ENCODE measurements around the gene SF1. TPM values are rescaled to one million over a fixed set of nuclear protein-coding genes. Genes with fewer than 3 reads are reported as not detected.

Gene SF1
- total RNA-seq, 1 donor from 2014 or later = 415 TPM

- TF ChIP-seq, protein P1, sequence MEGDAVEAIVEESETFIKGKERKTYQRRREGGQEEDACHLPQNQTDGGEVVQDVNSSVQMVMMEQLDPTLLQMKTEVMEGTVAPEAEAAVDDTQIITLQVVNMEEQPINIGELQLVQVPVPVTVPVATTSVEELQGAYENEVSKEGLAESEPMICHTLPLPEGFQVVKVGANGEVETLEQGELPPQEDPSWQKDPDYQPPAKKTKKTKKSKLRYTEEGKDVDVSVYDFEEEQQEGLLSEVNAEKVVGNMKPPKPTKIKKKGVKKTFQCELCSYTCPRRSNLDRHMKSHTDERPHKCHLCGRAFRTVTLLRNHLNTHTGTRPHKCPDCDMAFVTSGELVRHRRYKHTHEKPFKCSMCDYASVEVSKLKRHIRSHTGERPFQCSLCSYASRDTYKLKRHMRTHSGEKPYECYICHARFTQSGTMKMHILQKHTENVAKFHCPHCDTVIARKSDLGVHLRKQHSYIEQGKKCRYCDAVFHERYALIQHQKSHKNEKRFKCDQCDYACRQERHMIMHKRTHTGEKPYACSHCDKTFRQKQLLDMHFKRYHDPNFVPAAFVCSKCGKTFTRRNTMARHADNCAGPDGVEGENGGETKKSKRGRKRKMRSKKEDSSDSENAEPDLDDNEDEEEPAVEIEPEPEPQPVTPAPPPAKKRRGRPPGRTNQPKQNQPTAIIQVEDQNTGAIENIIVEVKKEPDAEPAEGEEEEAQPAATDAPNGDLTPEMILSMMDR (IDR thresholded peaks at IDR 0.05; ENCODE audit: partially characterized antibody, unreplicated experiment) = no peak
- peaks cover 29% of the 10 kb centered on the region for H3K27me3 Mint-ChIP-seq (ENCODE audit: unreplicated experiment)
- H3K4me3 Mint-ChIP-seq (ENCODE audit: unreplicated experiment) = no peak overlapping the region
- H3K27ac Mint-ChIP-seq (ENCODE audit: unreplicated experiment) = no peak overlapping the region
- no peaks in the 10 kb centered on the region for H3K36me3 Mint-ChIP-seq (ENCODE audit: unreplicated experiment)
- H3K4me1 Mint-ChIP-seq (ENCODE audit: low read depth, unreplicated experiment) = peaks cover 4% of the 10 kb centered on the region
- no peak for DNase-seq
- peaks cover 5% of the 10 kb centered on the region for H3K9me3 Mint-ChIP-seq (ENCODE audit: unreplicated experiment)
Measured at GRCh38 chr11:64741375-64742086, 36.8 kb downstream of the SF1 start.

GRCh38 chr11:64739871-64740270 is 38.5 kb downstream of the SF1 start:
- Mint-ChIP-seq H3K27ac (ENCODE audit: unreplicated experiment) (no peak overlapping the region), H3K27me3 (ENCODE audit: unreplicated experiment) (peaks cover 27% of the 10 kb centered on the region), H3K4me3 (ENCODE audit: unreplicated experiment) (no peak overlapping the region), H3K36me3 (ENCODE audit: unreplicated experiment) (peaks cover 6% of the 10 kb centered on the region), H3K9me3 (ENCODE audit: unreplicated experiment) (peaks cover 5% of the 10 kb centered on the region), H3K4me1 (ENCODE audit: low read depth, unreplicated experiment) (peaks cover 4% of the 10 kb centered on the region)
- no peak for DNase-seq
- TF ChIP-seq, protein P1 (IDR thresholded peaks at IDR 0.05; ENCODE audit: partially characterized antibody, unreplicated experiment) = no peak

GRCh38 chr11:64736654-64737053 is 41.7 kb downstream of the SF1 start:
- Mint-ChIP-seq H3K9me3 (ENCODE audit: unreplicated experiment) (peaks cover 3% of the 10 kb centered on the region), H3K27me3 (ENCODE audit: unreplicated experiment) (peaks cover 20% of the 10 kb centered on the region), H3K27ac (ENCODE audit: unreplicated experiment) (no peak overlapping the region), H3K36me3 (ENCODE audit: unreplicated experiment) (peaks cover 6% of the 10 kb centered on the region), H3K4me1 (ENCODE audit: low read depth, unreplicated experiment) (no peaks in the 10 kb centered on the region), H3K4me3 (ENCODE audit: unreplicated experiment) (no peak overlapping the region)
- DNase-seq = no peak
- TF ChIP-seq, protein P1 (IDR thresholded peaks at IDR 0.05; ENCODE audit: partially characterized antibody, unreplicated experiment) = no peak

DNA sequence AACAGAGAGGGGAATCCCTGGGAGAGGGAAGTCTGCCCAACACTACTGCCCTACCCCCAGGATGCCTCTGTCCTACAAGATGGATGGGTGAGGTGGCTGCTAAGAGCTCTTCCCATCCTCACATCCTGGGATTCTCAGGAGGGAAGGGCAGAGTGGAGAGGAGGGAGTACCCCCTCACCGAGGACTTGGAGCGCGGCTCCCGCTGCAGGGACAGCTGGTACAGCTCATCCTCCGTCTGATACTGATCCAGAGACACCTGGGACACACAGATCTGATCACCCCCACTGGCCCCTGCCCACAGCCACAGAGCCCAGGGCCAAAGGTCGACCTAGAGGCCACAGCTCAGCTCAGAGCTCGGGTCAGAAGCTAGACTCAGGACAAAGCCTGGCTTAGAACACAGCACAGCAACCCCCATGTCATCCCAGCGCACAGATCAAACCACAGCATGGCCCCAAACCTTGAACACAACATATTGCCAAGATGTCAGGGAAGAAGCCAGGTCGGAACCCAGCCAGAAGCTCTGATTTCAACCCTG is 42.5 kb downstream of the SF1 start:
- peaks cover 3% of the 10 kb centered on the region for H3K9me3 Mint-ChIP-seq (ENCODE audit: unreplicated experiment)
- no peak for DNase-seq
- peaks cover 11% of the 10 kb centered on the region for H3K27me3 Mint-ChIP-seq (ENCODE audit: unreplicated experiment)
- H3K4me1 Mint-ChIP-seq (ENCODE audit: low read depth, unreplicated experiment) = no peaks in the 10 kb centered on the region
- H3K36me3 Mint-ChIP-seq (ENCODE audit: unreplicated experiment) = peaks cover 6% of the 10 kb centered on the region
- TF ChIP-seq, protein P1 (IDR thresholded peaks at IDR 0.05; ENCODE audit: partially characterized antibody, unreplicated experiment) = no peak
- H3K4me3 Mint-ChIP-seq (ENCODE audit: unreplicated experiment) = no peak overlapping the region
- H3K27ac Mint-ChIP-seq (ENCODE audit: unreplicated experiment) = no peak overlapping the region
